Measurements from ENCODE around the gene FBXL7. TPM values are rescaled to one million over a fixed set of nuclear protein-coding genes. Genes with fewer than 3 reads are reported as not detected.

FBXL7 gene
- total RNA-seq, 4 donors from 2014 or later: 14.2 to 32.1 (median 24.9) TPM

- Histone ChIP-seq H3K9me3 (no peaks in the 10 kb centered on the region), H3K27me3 (no peaks in the 10 kb centered on the region), H3K27ac (no peak overlapping the region), H3K4me3 (no peak overlapping the region), H3K4me1 (peaks cover 0 to 33% (median 3%) of the 10 kb centered on the region in 3 donors), H3K36me3 (no peaks in the 10 kb centered on the region)
- ATAC-seq: no peak
- TF ChIP-seq POLR2A (IDR thresholded peaks at IDR 0.05): no peak
- no peak for TF ChIP-seq POLR2AphosphoS5 (IDR thresholded peaks at IDR 0.05)
- TF ChIP-seq EP300 (IDR thresholded peaks at IDR 0.05): no peak
- TF ChIP-seq, protein P1, sequence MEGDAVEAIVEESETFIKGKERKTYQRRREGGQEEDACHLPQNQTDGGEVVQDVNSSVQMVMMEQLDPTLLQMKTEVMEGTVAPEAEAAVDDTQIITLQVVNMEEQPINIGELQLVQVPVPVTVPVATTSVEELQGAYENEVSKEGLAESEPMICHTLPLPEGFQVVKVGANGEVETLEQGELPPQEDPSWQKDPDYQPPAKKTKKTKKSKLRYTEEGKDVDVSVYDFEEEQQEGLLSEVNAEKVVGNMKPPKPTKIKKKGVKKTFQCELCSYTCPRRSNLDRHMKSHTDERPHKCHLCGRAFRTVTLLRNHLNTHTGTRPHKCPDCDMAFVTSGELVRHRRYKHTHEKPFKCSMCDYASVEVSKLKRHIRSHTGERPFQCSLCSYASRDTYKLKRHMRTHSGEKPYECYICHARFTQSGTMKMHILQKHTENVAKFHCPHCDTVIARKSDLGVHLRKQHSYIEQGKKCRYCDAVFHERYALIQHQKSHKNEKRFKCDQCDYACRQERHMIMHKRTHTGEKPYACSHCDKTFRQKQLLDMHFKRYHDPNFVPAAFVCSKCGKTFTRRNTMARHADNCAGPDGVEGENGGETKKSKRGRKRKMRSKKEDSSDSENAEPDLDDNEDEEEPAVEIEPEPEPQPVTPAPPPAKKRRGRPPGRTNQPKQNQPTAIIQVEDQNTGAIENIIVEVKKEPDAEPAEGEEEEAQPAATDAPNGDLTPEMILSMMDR (IDR thresholded peaks at IDR 0.05): no peak
- 100% methylated on average over 1 of the region's 1 CpG; no CpG with 5 or more reads in 1 of the 2 donors for WGBS, 2 donors (ENCODE audit: low coverage in 1 of 2)
Measured at GRCh38 chr5:15554542-15554941, 54.6 kb downstream of the FBXL7 start.

DNA sequence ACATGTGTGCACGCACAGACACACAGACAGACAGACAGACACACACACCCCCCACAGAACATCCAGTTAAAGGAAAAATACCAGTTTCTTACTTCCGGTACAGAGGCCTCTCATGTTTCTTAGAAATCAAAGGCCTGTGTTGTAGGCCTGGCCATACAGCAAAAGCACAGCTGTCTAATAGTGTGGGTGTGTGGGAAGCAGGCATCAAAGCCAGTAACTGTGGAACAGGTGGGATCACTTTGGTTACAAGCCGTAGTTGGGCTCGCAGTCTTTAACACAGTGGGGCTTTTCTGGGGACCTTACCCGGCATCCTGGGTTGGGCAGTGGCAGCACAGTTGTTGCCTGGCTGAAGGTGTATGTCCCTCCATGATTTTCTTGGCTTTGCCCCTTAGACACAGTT is 55.2 kb downstream of the FBXL7 start:
- Histone ChIP-seq H3K4me3 (no peak overlapping the region), H3K27me3 (no peaks in the 10 kb centered on the region), H3K4me1 (peaks cover 0 to 27% (median 3%) of the 10 kb centered on the region in 3 donors), H3K9me3 (no peaks in the 10 kb centered on the region), H3K36me3 (no peaks in the 10 kb centered on the region), H3K27ac (no peak overlapping the region)
- TF ChIP-seq, protein P1 (IDR thresholded peaks at IDR 0.05): no peak
- TF ChIP-seq POLR2AphosphoS5 (IDR thresholded peaks at IDR 0.05) (no peak), POLR2A (IDR thresholded peaks at IDR 0.05) (no peak)
- no peak for ATAC-seq
- WGBS, 2 donors (ENCODE audit: low coverage in 1 of 2): 87 to 93% methylated on average over 2 to 4 of the region's 5 CpGs

GRCh38 chr5:15558240-15558639 is 58.3 kb downstream of the FBXL7 start:
- Histone ChIP-seq H3K4me3 (no peak overlapping the region), H3K27ac (peak overlapping the region in 1 of 4 donors; percentile 26), H3K9me3 (peaks cover 0 to 5% (median 0%) of the 10 kb centered on the region in 3 donors), H3K4me1 (peaks cover 0 to 19% (median 3%) of the 10 kb centered on the region in 3 donors), H3K27me3 (no peaks in the 10 kb centered on the region), H3K36me3 (peaks cover 0 to 6% of the 10 kb centered on the region in 2 donors)
- TF ChIP-seq EP300 (IDR thresholded peaks at IDR 0.05) (no peak), POLR2AphosphoS5 (IDR thresholded peaks at IDR 0.05) (no peak), POLR2A (IDR thresholded peaks at IDR 0.05) (no peak)
- TF ChIP-seq, protein P1 (IDR thresholded peaks at IDR 0.05): no peak
- 58 to 63% methylated on average over 2 of the region's 2 CpGs for WGBS, 2 donors (ENCODE audit: low coverage in 1 of 2)
- ATAC-seq: no peak

- no peak for ATAC-seq
- Histone ChIP-seq H3K36me3 (peaks cover 0 to 6% of the 10 kb centered on the region in 2 donors), H3K27me3 (no peaks in the 10 kb centered on the region), H3K4me1 (peaks cover 0 to 19% (median 3%) of the 10 kb centered on the region in 3 donors), H3K4me3 (no peak overlapping the region), H3K9me3 (peaks cover 0 to 5% (median 0%) of the 10 kb centered on the region in 3 donors), H3K27ac (peak overlapping the region in 1 of 4 donors; percentile 26)
- 79 to 86% methylated on average over 3 to 4 of the region's 4 CpGs for WGBS, 2 donors (ENCODE audit: low coverage in 1 of 2)
- TF ChIP-seq EP300 (IDR thresholded peaks at IDR 0.05): no peak
- no peak for TF ChIP-seq POLR2AphosphoS5 (IDR thresholded peaks at IDR 0.05)
- TF ChIP-seq, protein P1 (IDR thresholded peaks at IDR 0.05): no peak
- TF ChIP-seq POLR2A (IDR thresholded peaks at IDR 0.05): no peak
Measured at GRCh38 chr5:15558681-15559080, 58.7 kb downstream of the FBXL7 start.

DNA sequence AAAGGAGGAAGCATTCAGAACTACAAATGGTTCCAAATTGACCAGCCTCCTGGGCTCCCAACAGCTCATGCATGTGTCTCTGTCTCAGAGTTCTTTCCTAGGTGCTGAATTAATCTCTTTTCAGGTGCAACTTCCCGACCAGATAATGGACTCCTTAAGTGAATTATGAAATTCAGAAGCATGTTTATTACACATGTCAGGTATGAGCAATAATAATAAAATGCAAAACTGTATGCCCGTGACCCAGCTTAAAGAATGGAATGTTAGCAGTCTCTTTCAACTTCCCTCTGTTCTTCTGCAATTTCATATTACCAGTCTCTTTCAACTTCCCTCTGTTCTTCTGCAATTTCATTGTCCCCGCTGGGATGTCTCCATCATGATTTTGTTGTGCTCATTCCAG is 60.4 kb downstream of the FBXL7 start:
- TF ChIP-seq EP300 (IDR thresholded peaks at IDR 0.05): no peak
- TF ChIP-seq POLR2AphosphoS5 (IDR thresholded peaks at IDR 0.05): no peak
- TF ChIP-seq POLR2A (IDR thresholded peaks at IDR 0.05): no peak
- TF ChIP-seq, protein P1 (IDR thresholded peaks at IDR 0.05): no peak
- H3K4me3 ChIP-seq: no peak overlapping the region
- peaks cover 0 to 19% (median 3%) of the 10 kb centered on the region in 3 donors for H3K4me1 ChIP-seq
- H3K27me3 ChIP-seq: no peaks in the 10 kb centered on the region
- peaks cover 0 to 6% of the 10 kb centered on the region in 2 donors for H3K36me3 ChIP-seq
- WGBS, 2 donors (ENCODE audit: low coverage in 1 of 2): 50 to 88% methylated on average over 1 to 3 of the region's 3 CpGs
- no peak for ATAC-seq
- H3K27ac ChIP-seq: no peak overlapping the region
- H3K9me3 ChIP-seq: peaks cover 0 to 5% (median 0%) of the 10 kb centered on the region in 3 donors
